ENCODE results near the gene MRFAP1L1. TPM values are rescaled to one million over a fixed set of nuclear protein-coding genes. Genes with fewer than 3 reads are reported as not detected.

The MRFAP1L1 gene
- polyA plus RNA-seq, 1 donor (not counting 4 experiments of a cell fraction or from before 2014, with no cell fraction given), result 77.9 TPM

DNA sequence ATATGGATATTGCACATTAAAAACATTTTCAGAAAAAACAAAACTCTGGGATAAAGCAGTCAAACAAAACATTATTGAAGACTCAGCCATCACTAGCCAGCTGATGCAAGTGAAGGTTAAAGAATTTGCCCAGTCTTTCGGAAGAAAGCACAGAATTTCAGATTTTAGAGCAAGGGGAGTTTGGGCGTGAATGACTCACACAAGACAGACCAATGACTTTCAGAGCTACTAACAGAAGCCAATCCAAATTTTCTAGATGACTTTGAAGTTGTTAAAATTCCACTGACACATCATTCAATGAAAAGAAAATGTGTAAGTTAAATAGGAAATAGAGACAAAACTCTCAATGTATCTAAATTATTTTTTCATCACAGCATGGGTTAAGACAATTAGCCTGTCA lies 4.0 kb downstream of the MRFAP1L1 start:
- TF ChIP-seq EZH2 (IDR thresholded peaks at IDR 0.05; ENCODE audit: low read length), result no peak
- TF ChIP-seq, protein P1, sequence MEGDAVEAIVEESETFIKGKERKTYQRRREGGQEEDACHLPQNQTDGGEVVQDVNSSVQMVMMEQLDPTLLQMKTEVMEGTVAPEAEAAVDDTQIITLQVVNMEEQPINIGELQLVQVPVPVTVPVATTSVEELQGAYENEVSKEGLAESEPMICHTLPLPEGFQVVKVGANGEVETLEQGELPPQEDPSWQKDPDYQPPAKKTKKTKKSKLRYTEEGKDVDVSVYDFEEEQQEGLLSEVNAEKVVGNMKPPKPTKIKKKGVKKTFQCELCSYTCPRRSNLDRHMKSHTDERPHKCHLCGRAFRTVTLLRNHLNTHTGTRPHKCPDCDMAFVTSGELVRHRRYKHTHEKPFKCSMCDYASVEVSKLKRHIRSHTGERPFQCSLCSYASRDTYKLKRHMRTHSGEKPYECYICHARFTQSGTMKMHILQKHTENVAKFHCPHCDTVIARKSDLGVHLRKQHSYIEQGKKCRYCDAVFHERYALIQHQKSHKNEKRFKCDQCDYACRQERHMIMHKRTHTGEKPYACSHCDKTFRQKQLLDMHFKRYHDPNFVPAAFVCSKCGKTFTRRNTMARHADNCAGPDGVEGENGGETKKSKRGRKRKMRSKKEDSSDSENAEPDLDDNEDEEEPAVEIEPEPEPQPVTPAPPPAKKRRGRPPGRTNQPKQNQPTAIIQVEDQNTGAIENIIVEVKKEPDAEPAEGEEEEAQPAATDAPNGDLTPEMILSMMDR (optimal IDR thresholded peaks at IDR 0.05 in 1 of 3, IDR thresholded peaks at IDR 0.05 in 1 of 3, conservative IDR thresholded peaks at IDR 0.05 in 1 of 3; ENCODE audit: extremely low read depth in 1 of 3, insufficient read depth in 2 of 3, low read length in 3 of 3), result no peak
- DNase-seq (ENCODE audit: low read depth, low spot score), result no peak
- H3K79me2 ChIP-seq (ENCODE audit: control insufficient read depth, insufficient read depth, low read length), result peaks cover 49% of the 10 kb centered on the region
- no peaks in the 10 kb centered on the region for H3K27me3 ChIP-seq (ENCODE audit: control insufficient read depth, extremely low read depth, insufficient read depth, low read length)
- no peak overlapping the region for H3K4me2 ChIP-seq (ENCODE audit: control insufficient read depth, extremely low read depth, insufficient read depth, low read depth, low read length)
- no peaks in the 10 kb centered on the region for H4K20me1 ChIP-seq (ENCODE audit: control insufficient read depth, extremely low read depth, insufficient read depth, low read length)
- no peak overlapping the region for H3K9ac ChIP-seq (ENCODE audit: control insufficient read depth, extremely low read depth, insufficient read depth, low read length)
- dilution Hi-C loops (cut with MboI; ENCODE audit: extremely low pct_ligation_motif_present, low sequenced_read_pairs), result no loop called here
- no peaks in the 10 kb centered on the region for H3K9me3 ChIP-seq (ENCODE audit: control insufficient read depth, low read depth, low read length)
- FAIRE-seq, result no peak
- no peak overlapping the region for H3K27ac ChIP-seq (ENCODE audit: control insufficient read depth, insufficient read depth, low read length)
- peaks cover 5 to 9% of the 10 kb centered on the region in 2 experiments for H3K36me3 ChIP-seq (ENCODE audit: control insufficient read depth in 2 of 2, extremely low read depth in 1 of 2, insufficient read depth in 2 of 2, low read length in 2 of 2)
- H2AFZ ChIP-seq (ENCODE audit: control insufficient read depth, low read length), result no peak overlapping the region
- no peak overlapping the region for H3K4me3 ChIP-seq (ENCODE audit: control insufficient read depth in 2 of 3, extremely low read depth in 1 of 3, insufficient read depth in 2 of 3, low read depth in 1 of 3, low read length in 3 of 3)
- no peaks in the 10 kb centered on the region for H3K9me1 ChIP-seq (ENCODE audit: control insufficient read depth, extremely low read depth, insufficient read depth, low read length)
- peaks cover 18% of the 10 kb centered on the region for H3K4me1 ChIP-seq (ENCODE audit: control insufficient read depth, extremely low read depth, insufficient read depth, low read length)

DNA sequence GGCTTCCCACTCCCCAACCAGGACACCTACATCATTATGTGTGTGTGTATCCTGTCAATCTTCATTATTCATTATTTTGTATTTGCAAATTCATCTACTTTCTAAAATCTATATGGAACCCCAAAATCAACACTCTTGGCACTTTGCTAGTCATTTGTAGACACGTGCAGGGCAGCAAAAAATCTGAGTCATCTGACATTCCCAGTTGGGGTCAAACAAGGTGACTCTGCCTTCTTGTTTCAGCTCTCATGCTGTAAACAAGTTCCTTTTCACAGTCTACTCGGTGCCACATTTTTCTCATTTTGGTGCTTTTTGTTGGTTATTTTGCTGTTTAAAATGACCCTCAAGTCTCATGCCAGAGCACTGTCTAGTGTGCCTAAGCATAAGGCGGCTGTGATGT lies 5.9 kb downstream of the MRFAP1L1 start:
- no peak overlapping the region for H3K4me2 ChIP-seq (ENCODE audit: control insufficient read depth, extremely low read depth, insufficient read depth, low read depth, low read length)
- H3K9me3 ChIP-seq (ENCODE audit: control insufficient read depth, low read depth, low read length), result no peaks in the 10 kb centered on the region
- no peaks in the 10 kb centered on the region for H4K20me1 ChIP-seq (ENCODE audit: control insufficient read depth, extremely low read depth, insufficient read depth, low read length)
- H3K79me2 ChIP-seq (ENCODE audit: control insufficient read depth, insufficient read depth, low read length), result peaks cover 42% of the 10 kb centered on the region
- FAIRE-seq, result no peak
- no peak for DNase-seq (ENCODE audit: low read depth, low spot score)
- H3K36me3 ChIP-seq (ENCODE audit: control insufficient read depth in 2 of 2, extremely low read depth in 1 of 2, insufficient read depth in 2 of 2, low read length in 2 of 2), result peaks cover 5 to 9% of the 10 kb centered on the region in 2 experiments
- peaks cover 13% of the 10 kb centered on the region for H3K4me1 ChIP-seq (ENCODE audit: control insufficient read depth, extremely low read depth, insufficient read depth, low read length)
- H3K27ac ChIP-seq (ENCODE audit: control insufficient read depth, insufficient read depth, low read length), result no peak overlapping the region
- H3K9me1 ChIP-seq (ENCODE audit: control insufficient read depth, extremely low read depth, insufficient read depth, low read length), result no peaks in the 10 kb centered on the region
- no peaks in the 10 kb centered on the region for H3K27me3 ChIP-seq (ENCODE audit: control insufficient read depth, extremely low read depth, insufficient read depth, low read length)
- dilution Hi-C loops (cut with MboI; ENCODE audit: extremely low pct_ligation_motif_present, low sequenced_read_pairs), result no loop called here
- no peak overlapping the region for H3K4me3 ChIP-seq (ENCODE audit: control insufficient read depth in 2 of 3, extremely low read depth in 1 of 3, insufficient read depth in 2 of 3, low read depth in 1 of 3, low read length in 3 of 3)
- H3K9ac ChIP-seq (ENCODE audit: control insufficient read depth, extremely low read depth, insufficient read depth, low read length), result no peak overlapping the region
- H2AFZ ChIP-seq (ENCODE audit: control insufficient read depth, low read length), result no peak overlapping the region
- TF ChIP-seq, protein P1 (optimal IDR thresholded peaks at IDR 0.05 in 1 of 3, IDR thresholded peaks at IDR 0.05 in 1 of 3, conservative IDR thresholded peaks at IDR 0.05 in 1 of 3; ENCODE audit: extremely low read depth in 1 of 3, insufficient read depth in 2 of 3, low read length in 3 of 3), result no peak
- TF ChIP-seq EZH2 (IDR thresholded peaks at IDR 0.05; ENCODE audit: low read length), result no peak

All from keratinocyte (primary cell).